ENCODE measurements around the gene ITGB6. TPM values are rescaled to one million over a fixed set of nuclear protein-coding genes. Genes with fewer than 3 reads are reported as not detected.

The ITGB6 gene
- total RNA-seq, 1 donor from 2014 or later, result not detected

GRCh38 chr2:160180172-160180571 lies 19.9 kb downstream of the ITGB6 start:
- H3K4me2 ChIP-seq, result no peak overlapping the region
- no peak overlapping the region for H3K4me3 ChIP-seq
- H3K27ac ChIP-seq, result no peak overlapping the region
- H3K27me3 ChIP-seq, result no peaks in the 10 kb centered on the region
- H4K20me1 ChIP-seq (ENCODE audit: low read depth), result no peaks in the 10 kb centered on the region
- H3K4me1 ChIP-seq, result peaks cover 7% of the 10 kb centered on the region
- no peaks in the 10 kb centered on the region for H3F3A ChIP-seq (ENCODE audit: low read depth)
- Mint-ChIP-seq H3K27me3 (ENCODE audit: insufficient read depth, low read depth) (no peaks in the 10 kb centered on the region), H3K4me3 (no peak overlapping the region), H3K4me1 (no peaks in the 10 kb centered on the region), H3K36me3 (no peaks in the 10 kb centered on the region), H3K9me3 (peaks cover 6% of the 10 kb centered on the region), H3K27ac (no peak overlapping the region)
- TF ChIP-seq CTCF (IDR thresholded peaks at IDR 0.05) (no peak), EZH2 (IDR thresholded peaks at IDR 0.05) (no peak), EZH2phosphoT487 (IDR thresholded peaks at IDR 0.05) (no peak)
- no peaks in the 10 kb centered on the region for H3K9me3 ChIP-seq (ENCODE audit: low read depth)
- H3K79me2 ChIP-seq (ENCODE audit: low read depth), result no peaks in the 10 kb centered on the region
- DNase-seq (ENCODE audit: low spot score), result no peak
- H2AFZ ChIP-seq (replicated peaks), result peak overlapping the region; percentile 97
- no peaks in the 10 kb centered on the region for H3K36me3 ChIP-seq
- no peak overlapping the region for H3K9ac ChIP-seq

GRCh38 chr2:160175169-160176134 lies 24.6 kb downstream of the ITGB6 start:
- peaks cover 3% of the 10 kb centered on the region for H3K4me1 Mint-ChIP-seq

GRCh38 chr2:160174322-160174721 lies 25.8 kb downstream of the ITGB6 start:
- H3K9me3 ChIP-seq (ENCODE audit: low read depth), result no peaks in the 10 kb centered on the region
- Mint-ChIP-seq H3K9me3 (no peaks in the 10 kb centered on the region), H3K4me3 (no peak overlapping the region), H3K27me3 (ENCODE audit: insufficient read depth, low read depth) (peaks cover 6% of the 10 kb centered on the region), H3K27ac (no peak overlapping the region), H3K36me3 (no peaks in the 10 kb centered on the region), H3K4me1 (peaks cover 3% of the 10 kb centered on the region)
- no peaks in the 10 kb centered on the region for H3K27me3 ChIP-seq
- H2AFZ ChIP-seq (replicated peaks), result peak overlapping the region; percentile 18
- H3K4me3 ChIP-seq, result no peak overlapping the region
- H3K36me3 ChIP-seq, result no peaks in the 10 kb centered on the region
- TF ChIP-seq EZH2 (IDR thresholded peaks at IDR 0.05) (no peak), EZH2phosphoT487 (IDR thresholded peaks at IDR 0.05) (no peak)
- no peaks in the 10 kb centered on the region for H3F3A ChIP-seq (ENCODE audit: low read depth)
- H3K79me2 ChIP-seq (ENCODE audit: low read depth), result no peaks in the 10 kb centered on the region
- H3K9ac ChIP-seq, result no peak overlapping the region
- H3K4me1 ChIP-seq, result no peaks in the 10 kb centered on the region
- no peaks in the 10 kb centered on the region for H4K20me1 ChIP-seq (ENCODE audit: low read depth)
- DNase-seq (ENCODE audit: low spot score), result no peak
- no peak overlapping the region for H3K4me2 ChIP-seq
- no peak overlapping the region for H3K27ac ChIP-seq

More at GRCh38 chr2:160175169-160176134, 24.6 kb downstream of the ITGB6 start:
- Histone ChIP-seq H3K79me2 (ENCODE audit: low read depth) (no peaks in the 10 kb centered on the region), H3K9ac (no peak overlapping the region), H3K27ac (no peak overlapping the region), H3K4me3 (no peak overlapping the region), H3F3A (ENCODE audit: low read depth) (no peaks in the 10 kb centered on the region), H3K4me1 (no peaks in the 10 kb centered on the region), H3K36me3 (no peaks in the 10 kb centered on the region), H2AFZ (replicated peaks) (no peak overlapping the region), H4K20me1 (ENCODE audit: low read depth) (no peaks in the 10 kb centered on the region), H3K27me3 (no peaks in the 10 kb centered on the region), H3K9me3 (ENCODE audit: low read depth) (no peaks in the 10 kb centered on the region), H3K4me2 (no peak overlapping the region)
- H3K36me3 Mint-ChIP-seq, result no peaks in the 10 kb centered on the region
- no peak overlapping the region for H3K4me3 Mint-ChIP-seq
- DNase-seq (ENCODE audit: low spot score), result no peak
- TF ChIP-seq EZH2phosphoT487 (IDR thresholded peaks at IDR 0.05) (no peak), EZH2 (IDR thresholded peaks at IDR 0.05) (no peak), CTCF (IDR thresholded peaks at IDR 0.05) (no peak)
- no peak overlapping the region for H3K27ac Mint-ChIP-seq
- no peaks in the 10 kb centered on the region for H3K9me3 Mint-ChIP-seq
- H3K27me3 Mint-ChIP-seq (ENCODE audit: insufficient read depth, low read depth), result peaks cover 6% of the 10 kb centered on the region

GRCh38 chr2:160169988-160170387 lies 30.1 kb downstream of the ITGB6 start:
- Histone ChIP-seq H3F3A (ENCODE audit: low read depth) (no peaks in the 10 kb centered on the region), H3K36me3 (no peaks in the 10 kb centered on the region), H3K27ac (no peak overlapping the region), H4K20me1 (ENCODE audit: low read depth) (no peaks in the 10 kb centered on the region), H3K4me1 (no peaks in the 10 kb centered on the region), H3K4me2 (no peak overlapping the region), H3K27me3 (no peaks in the 10 kb centered on the region), H3K4me3 (no peak overlapping the region), H2AFZ (replicated peaks) (no peak overlapping the region), H3K79me2 (ENCODE audit: low read depth) (no peaks in the 10 kb centered on the region), H3K9ac (no peak overlapping the region), H3K9me3 (ENCODE audit: low read depth) (no peaks in the 10 kb centered on the region)
- H3K4me3 Mint-ChIP-seq, result no peak overlapping the region
- TF ChIP-seq EZH2 (IDR thresholded peaks at IDR 0.05) (no peak), CTCF (IDR thresholded peaks at IDR 0.05) (no peak), EZH2phosphoT487 (IDR thresholded peaks at IDR 0.05) (no peak)
- no peak for DNase-seq (ENCODE audit: low spot score)
- H3K4me1 Mint-ChIP-seq, result peaks cover 12% of the 10 kb centered on the region
- H3K27ac Mint-ChIP-seq, result no peak overlapping the region
- peaks cover 6% of the 10 kb centered on the region for H3K27me3 Mint-ChIP-seq (ENCODE audit: insufficient read depth, low read depth)
- no peaks in the 10 kb centered on the region for H3K9me3 Mint-ChIP-seq
- H3K36me3 Mint-ChIP-seq, result no peaks in the 10 kb centered on the region

Measured in neural progenitor cell (in vitro differentiated cells).